ENCODE measurements around the gene TMEM94. TPM values are rescaled to one million over a fixed set of nuclear protein-coding genes. Genes with fewer than 3 reads are reported as not detected.

TMEM94 gene
- polyA plus RNA-seq, 2 of the 4 experiments (the other 2 are of a cell fraction) = 30.5 to 63.8 TPM

DNA sequence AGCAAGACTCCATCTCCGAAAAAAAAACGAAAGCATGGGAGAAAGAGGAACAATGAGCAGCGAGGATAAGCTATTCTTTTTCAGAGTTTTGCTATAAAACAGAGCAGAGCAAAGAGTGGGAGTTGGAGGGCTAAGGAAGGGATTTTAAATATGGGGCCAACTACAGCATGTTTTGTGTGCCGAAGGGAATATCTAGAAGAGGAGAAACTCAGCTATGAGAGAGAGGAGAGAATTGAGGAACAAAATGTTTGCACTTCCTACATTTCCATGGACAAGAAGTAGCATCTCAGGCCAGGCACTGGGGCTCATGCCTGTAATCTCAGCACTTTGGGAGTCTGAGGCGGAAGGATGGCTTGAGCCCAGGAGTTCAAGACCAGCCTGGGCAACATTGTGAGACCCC is 37.9 kb upstream of the TMEM94 start:
- no peak overlapping the region for H3K27ac ChIP-seq
- no peak for ATAC-seq
- 39% methylated on average over 5 of the region's 5 CpGs for WGBS (ENCODE audit: missing lambda C conversion rate)
- no peak for FAIRE-seq
- ChIA-PET POLR2A (no interaction called here), CTCF (interaction anchor here (0.6 to 2.5 kb wide), 6 partner anchors 9 to 467 kb away, joined by 3 to 18 read pairs (median 5); partner anchors contain the start of gene MIF4GD)
- TF ChIP-seq JUN (IDR thresholded peaks at IDR 0.05) (no peak), CBX2 (IDR thresholded peaks at IDR 0.05; ENCODE audit: borderline replicate concordance, low read depth) (no peak), MYC (IDR thresholded peaks at IDR 0.05; ENCODE audit: borderline replicate concordance, low read length) (no peak), SREBF2 (IDR thresholded peaks at IDR 0.05) (no peak), BCL3 (IDR thresholded peaks at IDR 0.05) (no peak), NR3C1 (IDR thresholded peaks at IDR 0.05) (no peak), POLR2AphosphoS2 (conservative IDR thresholded peaks at IDR 0.05; ENCODE audit: low read length) (no peak), CEBPB (IDR thresholded peaks at IDR 0.05) (no peak), HOXA7 (CRISPR knock-in tag; IDR thresholded peaks at IDR 0.05) (no peak)
- TF ChIP-seq, protein P1, sequence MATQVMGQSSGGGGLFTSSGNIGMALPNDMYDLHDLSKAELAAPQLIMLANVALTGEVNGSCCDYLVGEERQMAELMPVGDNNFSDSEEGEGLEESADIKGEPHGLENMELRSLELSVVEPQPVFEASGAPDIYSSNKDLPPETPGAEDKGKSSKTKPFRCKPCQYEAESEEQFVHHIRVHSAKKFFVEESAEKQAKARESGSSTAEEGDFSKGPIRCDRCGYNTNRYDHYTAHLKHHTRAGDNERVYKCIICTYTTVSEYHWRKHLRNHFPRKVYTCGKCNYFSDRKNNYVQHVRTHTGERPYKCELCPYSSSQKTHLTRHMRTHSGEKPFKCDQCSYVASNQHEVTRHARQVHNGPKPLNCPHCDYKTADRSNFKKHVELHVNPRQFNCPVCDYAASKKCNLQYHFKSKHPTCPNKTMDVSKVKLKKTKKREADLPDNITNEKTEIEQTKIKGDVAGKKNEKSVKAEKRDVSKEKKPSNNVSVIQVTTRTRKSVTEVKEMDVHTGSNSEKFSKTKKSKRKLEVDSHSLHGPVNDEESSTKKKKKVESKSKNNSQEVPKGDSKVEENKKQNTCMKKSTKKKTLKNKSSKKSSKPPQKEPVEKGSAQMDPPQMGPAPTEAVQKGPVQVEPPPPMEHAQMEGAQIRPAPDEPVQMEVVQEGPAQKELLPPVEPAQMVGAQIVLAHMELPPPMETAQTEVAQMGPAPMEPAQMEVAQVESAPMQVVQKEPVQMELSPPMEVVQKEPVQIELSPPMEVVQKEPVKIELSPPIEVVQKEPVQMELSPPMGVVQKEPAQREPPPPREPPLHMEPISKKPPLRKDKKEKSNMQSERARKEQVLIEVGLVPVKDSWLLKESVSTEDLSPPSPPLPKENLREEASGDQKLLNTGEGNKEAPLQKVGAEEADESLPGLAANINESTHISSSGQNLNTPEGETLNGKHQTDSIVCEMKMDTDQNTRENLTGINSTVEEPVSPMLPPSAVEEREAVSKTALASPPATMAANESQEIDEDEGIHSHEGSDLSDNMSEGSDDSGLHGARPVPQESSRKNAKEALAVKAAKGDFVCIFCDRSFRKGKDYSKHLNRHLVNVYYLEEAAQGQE (IDR thresholded peaks at IDR 0.05) = no peak
- DNase-seq (ENCODE audit: low read depth in 1 of 2, low spot score in 1 of 2) = no peak
- no peak overlapping the region for H3K4me2 ChIP-seq
- H3K4me1 ChIP-seq = no peaks in the 10 kb centered on the region
- no peaks in the 10 kb centered on the region for H3K9me3 ChIP-seq
- H3K4me3 ChIP-seq = no peak overlapping the region

- H3K4me2 ChIP-seq = peak overlapping the region; percentile 90
- peaks cover 35% of the 10 kb centered on the region for H3K4me1 ChIP-seq
- WGBS (ENCODE audit: missing lambda C conversion rate) = 27% methylated on average over 17 of the region's 17 CpGs
- H3K27ac ChIP-seq = peak overlapping the region; percentile 80 to 89
- H3K9me3 ChIP-seq = no peaks in the 10 kb centered on the region
- CTCF ChIA-PET = interaction anchor here (0.6 to 7.0 kb wide), 21 partner anchors 10 to 319 kb away, joined by 3 to 41 read pairs (median 3); partner anchors contain the start of genes SMIM5, TMEM94 and TSEN54
- TF ChIP-seq JUNB (IDR thresholded peaks at IDR 0.05) (0 out of 2 replicates have a peak, but pooled peaks have one; percentile 14), FOSL2 (IDR thresholded peaks at IDR 0.05) (no peak), FOSL2 (CRISPR knock-in tag; IDR thresholded peaks at IDR 0.05) (peak; percentile 79), ESRRA (IDR thresholded peaks at IDR 0.05; ENCODE audit: borderline replicate concordance, low read length) (0 out of 2 replicates have a peak, but pooled peaks have one; percentile 7), HOXA7 (CRISPR knock-in tag; IDR thresholded peaks at IDR 0.05) (no peak), MAZ (IDR thresholded peaks at IDR 0.05; ENCODE audit: borderline replicate concordance, low read depth, low read length) (no peak), PHF8 (IDR thresholded peaks at IDR 0.05; ENCODE audit: borderline replicate concordance, low read depth) (no peak), CEBPB (IDR thresholded peaks at IDR 0.05) (no peak), ZC3H11A (IDR thresholded peaks at IDR 0.05) (no peak), KDM5A (IDR thresholded peaks at IDR 0.05) (no peak), MAFK (IDR thresholded peaks at IDR 0.05; ENCODE audit: partially characterized antibody) (peak; percentile 87), RFX5 (IDR thresholded peaks at IDR 0.05) (peak; percentile 82)
- DNase-seq (ENCODE audit: low read depth in 1 of 2, low spot score in 1 of 2) (peak; percentile 87 to 91), FAIRE-seq (no peak), ATAC-seq (peak; percentile 67 to 73)
- POLR2A ChIA-PET = interaction anchor here (0.7 to 3.2 kb wide), 4 partner anchors 23 to 182 kb away, joined by 3 to 30 read pairs (median 6); partner anchors contain the start of genes GRB2, MIF4GD and TMEM94
- H3K4me3 ChIP-seq = no peak overlapping the region
Observed at GRCh38 chr17:75428543-75429469, 27.6 kb upstream of the TMEM94 start.

Data from A549 (cell line).